A549 treated with ZK216348 at 1 μM for 4 hours (cell line): Measurements from ENCODE around the gene STEAP1. TPM values are rescaled to one million over a fixed set of nuclear protein-coding genes. Genes with fewer than 3 reads are reported as not detected.

ENCODE experiments used
- total RNA-seq: library from RNA; stranded (reverse); fragments of 200-300 nt; extraction: Qiagen RNA extraction; gene quantifications from 5 replicates; pipeline ENCODE4 v1.2.3, GENCODE V29; 2022; ENCODE audit warnings: low read depth

The STEAP1 gene
- 13.1 to 14.5 TPM (median 13.4 TPM) in 5 replicates for total RNA-seq

DNA sequence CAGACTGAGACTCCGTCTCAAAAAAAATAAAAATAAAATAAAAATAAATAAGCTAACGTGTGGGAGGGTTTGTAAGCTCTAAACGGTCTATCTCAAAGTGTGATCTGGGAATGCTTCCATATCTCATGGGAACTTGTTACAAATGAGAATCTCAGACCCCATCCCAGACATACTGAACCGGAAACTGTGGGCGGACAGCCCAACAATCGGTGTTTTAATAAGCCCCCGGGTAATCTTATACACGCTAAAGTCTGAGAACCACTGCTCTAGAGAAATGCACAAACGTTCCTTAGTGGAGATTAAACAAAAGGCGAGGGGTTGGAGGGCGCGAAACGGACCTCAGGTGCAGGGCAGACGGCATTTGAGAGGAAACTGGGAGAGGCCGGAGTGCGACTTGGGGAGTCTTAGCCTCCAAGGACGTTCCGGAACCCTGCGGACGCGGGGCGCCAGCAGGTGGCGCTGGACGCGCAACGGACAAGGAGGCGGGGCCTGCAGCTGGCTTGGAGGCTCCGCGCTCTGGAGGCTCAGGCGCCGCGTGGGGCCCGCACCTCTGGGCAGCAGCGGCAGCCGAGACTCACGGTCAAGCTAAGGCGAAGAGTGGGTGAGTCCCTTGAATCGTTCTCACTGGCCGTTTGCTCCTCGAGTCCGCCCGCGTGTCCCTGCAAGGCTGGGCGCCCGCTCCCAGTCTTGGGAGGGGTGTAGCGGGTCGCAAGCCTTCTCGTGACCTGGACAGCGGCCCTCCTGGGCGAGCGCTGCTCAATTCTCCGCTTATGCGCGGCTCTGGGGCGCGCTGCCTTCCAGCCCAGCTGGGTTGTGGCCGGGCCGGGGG, at the start of gene STEAP1:
Gene STEAP1 (plus strand): TSS at position 527 of the 829 bp plus-strand sequence. CDS start 5,320 bp downstream, outside the sequence.

DNA sequence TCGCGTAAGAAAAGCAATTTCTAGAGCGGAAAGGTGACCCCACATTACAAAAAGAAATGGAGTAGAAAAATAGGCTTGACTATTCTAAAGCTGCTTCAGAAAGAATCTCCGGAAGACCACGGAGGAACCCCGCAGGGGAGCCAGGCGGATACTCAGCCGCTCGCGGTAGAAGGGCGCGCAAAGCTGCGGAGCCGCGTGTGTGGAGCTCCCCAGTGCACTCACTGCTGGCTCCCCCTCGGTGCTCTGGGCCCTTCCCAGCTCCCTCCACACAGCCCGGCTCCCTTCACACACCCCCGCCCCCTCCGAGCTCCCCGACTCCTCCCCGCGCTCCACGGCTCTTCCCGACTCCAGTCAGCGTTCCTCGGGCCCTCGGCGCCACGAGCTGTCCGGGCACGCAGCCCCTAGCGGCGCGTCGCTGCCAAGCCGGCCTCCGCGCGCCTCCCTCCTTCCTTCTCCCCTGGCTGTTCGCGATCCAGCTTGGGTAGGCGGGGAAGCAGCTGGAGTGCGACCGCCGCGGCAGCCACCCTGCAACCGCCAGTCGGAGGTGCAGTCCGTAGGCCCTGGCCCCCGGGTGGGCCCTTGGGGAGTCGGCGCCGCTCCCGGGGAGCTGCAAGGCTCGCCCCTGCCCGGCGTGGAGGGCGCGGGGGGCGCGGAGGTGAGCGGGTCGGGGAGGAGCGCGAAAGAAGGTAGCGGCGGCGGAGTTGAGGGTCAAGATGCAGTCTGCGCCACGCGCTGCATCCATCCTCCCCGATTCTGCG, 57.3 kb downstream of the STEAP1 start, which contains the start of gene STEAP2:
Gene STEAP2 (plus strand): TSS at position 350 of the 758 bp plus-strand sequence. CDS start 13,343 bp downstream, outside the sequence.

Other genes with a start within 250 kb of the STEAP1 start
- gene STEAP2, start 57.3 kb downstream of the STEAP1 start, total RNA-seq: 3.1 to 5.4 TPM (median 3.8 TPM) in 5 replicates
- 1.3 to 3.1 TPM (median 2.2 TPM) in 5 replicates for gene CFAP69, start 90.7 kb downstream of the STEAP1 start, total RNA-seq
- gene FAM237B, start 166.8 kb downstream of the STEAP1 start, total RNA-seq: not detected in 5 replicates
- gene GTPBP10, start 192.2 kb downstream of the STEAP1 start, total RNA-seq: 18.4 to 28.0 TPM (median 24.6 TPM) in 5 replicates
- 16.8 to 34.8 TPM (median 27.5 TPM) in 5 replicates for gene CLDN12, start 249.0 kb downstream of the STEAP1 start, total RNA-seq